BLaER1 treated with 17β-estradiol and CSF1 and Interleukin-3, amounts not matched to agents 10 nM and 100 nM (cell line): Measurements from ENCODE around the gene APBA2.
A peak's percentile ranks its signal among the peaks of the same experiment; 100 is the strongest.

Source experiments
- H3K27ac ChIP-seq, 11 experiments: shearing (Covaris generic); formaldehyde crosslinking; 2 replicates each; pipeline ENCODE4 v1.8.1; 2022
- H3K27me3 ChIP-seq, 11 experiments: shearing (Covaris generic); formaldehyde crosslinking; 2 replicates each; pipeline ENCODE4 v1.8.1; 2022
- H3K36me3 ChIP-seq, 11 experiments: shearing (Covaris generic); formaldehyde crosslinking; 2 replicates each; pipeline ENCODE4 v1.8.1; 2022
- H3K4me1 ChIP-seq, 10 experiments: shearing (Covaris generic); formaldehyde crosslinking; 2 replicates each; pipeline ENCODE4 v1.8.1; 2022
- H3K4me2 ChIP-seq, 11 experiments: shearing (Covaris generic); formaldehyde crosslinking; 2 replicates each; pipeline ENCODE4 v1.8.1; 2022
- H3K4me3 ChIP-seq, 10 experiments: shearing (Covaris generic); formaldehyde crosslinking; 2 replicates each; pipeline ENCODE4 v1.8.1; 2022
- H3K9ac ChIP-seq, 11 experiments: shearing (Covaris generic); formaldehyde crosslinking; 2 replicates each; pipeline ENCODE4 v1.8.1; 2022
- H3K9me3 ChIP-seq, 11 experiments: shearing (Covaris generic); formaldehyde crosslinking; replicated peaks in 1 of 11; 2 replicates each; pipeline ENCODE4 v1.8.1; 2022
- H4K20me1 ChIP-seq, 11 experiments: shearing (Covaris generic); formaldehyde crosslinking; 2 replicates each; pipeline ENCODE4 v1.8.1; 2022
- Cebpa-rat ChIP-seq, 11 experiments: shearing (Covaris generic); IDR thresholded peaks; 2 replicates each; pipeline ENCODE4 v1.8.1; 2022

APBA2 gene

GRCh38 chr15:28954466-28955159 is 68.8 kb downstream of the APBA2 start:
- H3K9me3 ChIP-seq: no peaks in the 10 kb centered on the region
- H3K27me3 ChIP-seq: no peaks in the 10 kb centered on the region; a peak in 1 of 22 replicates
- H3K27ac ChIP-seq: peak overlapping the region in 4 of 11 experiments; percentile 7 to 63 (median 44); a peak in 6 of 22 replicates
- H3K4me1 ChIP-seq: peaks cover 11 to 38% (median 31%) of the 10 kb centered on the region in 10 experiments
- TF ChIP-seq Cebpa-rat (IDR thresholded peaks at IDR 0.05): no peak
- peaks cover 0 to 59% (median 22%) of the 10 kb centered on the region in 11 experiments; a peak in 14 of 22 replicates for H4K20me1 ChIP-seq
- no peak overlapping the region for H3K4me3 ChIP-seq
- peak overlapping the region; percentile 14 to 89 (median 74); a peak in 21 of 22 replicates for H3K4me2 ChIP-seq
- no peaks in the 10 kb centered on the region for H3K36me3 ChIP-seq
- H3K9ac ChIP-seq: peak overlapping the region in 1 of 11 experiments; percentile 52; a peak in 2 of 22 replicates

GRCh38 chr15:28955160-28955992 is 69.6 kb downstream of the APBA2 start:
- TF ChIP-seq Cebpa-rat (IDR thresholded peaks at IDR 0.05): no peak; a peak in 1 of 22 replicates
- Histone ChIP-seq H3K27me3 (no peaks in the 10 kb centered on the region), H4K20me1 (peaks cover 0 to 56% (median 22%) of the 10 kb centered on the region in 11 experiments; a peak in 13 of 22 replicates), H3K9me3 (no peaks in the 10 kb centered on the region), H3K4me2 (peak overlapping the region; percentile 14 to 89 (median 74); a peak in 21 of 22 replicates), H3K9ac (peak overlapping the region in 1 of 11 experiments; percentile 52; a peak in 1 of 22 replicates), H3K4me3 (no peak overlapping the region), H3K27ac (peak overlapping the region in 5 of 11 experiments; percentile 7 to 63 (median 37); a peak in 6 of 22 replicates), H3K4me1 (peaks cover 11 to 35% (median 30%) of the 10 kb centered on the region in 10 experiments), H3K36me3 (no peaks in the 10 kb centered on the region)

GRCh38 chr15:28955993-28956421 is 70.2 kb downstream of the APBA2 start:
- Histone ChIP-seq H3K4me3 (no peak overlapping the region), H3K4me1 (peaks cover 11 to 35% (median 30%) of the 10 kb centered on the region in 10 experiments), H3K27me3 (no peaks in the 10 kb centered on the region), H4K20me1 (peaks cover 0 to 56% (median 22%) of the 10 kb centered on the region in 11 experiments; a peak in 13 of 22 replicates), H3K4me2 (peak overlapping the region in 9 of 11 experiments; percentile 61 to 89 (median 77); a peak in 17 of 22 replicates), H3K36me3 (no peaks in the 10 kb centered on the region), H3K9me3 (no peaks in the 10 kb centered on the region), H3K27ac (peak overlapping the region in 2 of 11 experiments; percentile 14 to 52; a peak in 3 of 22 replicates), H3K9ac (no peak overlapping the region)
- no peak for TF ChIP-seq Cebpa-rat (IDR thresholded peaks at IDR 0.05)

GRCh38 chr15:28956491-28956890 is 70.7 kb downstream of the APBA2 start:
- Histone ChIP-seq H3K4me1 (peaks cover 11 to 35% (median 31%) of the 10 kb centered on the region in 10 experiments), H3K36me3 (no peaks in the 10 kb centered on the region), H3K27ac (no peak overlapping the region), H3K9me3 (no peaks in the 10 kb centered on the region), H3K27me3 (no peaks in the 10 kb centered on the region), H4K20me1 (peaks cover 0 to 60% (median 25%) of the 10 kb centered on the region in 11 experiments; a peak in 13 of 22 replicates), H3K9ac (no peak overlapping the region), H3K4me3 (no peak overlapping the region), H3K4me2 (0 out of 22 replicates have a peak overlapping the region, but pooled peaks of 1 of the 11 experiments have one; percentile 89)
- no peak for TF ChIP-seq Cebpa-rat (IDR thresholded peaks at IDR 0.05)

GRCh38 chr15:28957606-28958498 is 72.1 kb downstream of the APBA2 start:
- Histone ChIP-seq H3K4me3 (no peak overlapping the region), H3K9ac (no peak overlapping the region), H3K4me1 (peaks cover 11 to 33% (median 29%) of the 10 kb centered on the region in 10 experiments), H3K4me2 (no peak overlapping the region), H4K20me1 (peaks cover 0 to 57% (median 25%) of the 10 kb centered on the region in 11 experiments; a peak in 13 of 22 replicates), H3K9me3 (no peaks in the 10 kb centered on the region), H3K27ac (no peak overlapping the region), H3K36me3 (no peaks in the 10 kb centered on the region), H3K27me3 (no peaks in the 10 kb centered on the region)
- no peak for TF ChIP-seq Cebpa-rat (IDR thresholded peaks at IDR 0.05)

- Histone ChIP-seq H3K4me2 (no peak overlapping the region), H3K36me3 (no peaks in the 10 kb centered on the region), H4K20me1 (peaks cover 0 to 50% (median 25%) of the 10 kb centered on the region in 11 experiments; a peak in 13 of 22 replicates), H3K27me3 (no peaks in the 10 kb centered on the region), H3K4me1 (peaks cover 11 to 23% (median 20%) of the 10 kb centered on the region in 10 experiments), H3K9me3 (no peaks in the 10 kb centered on the region), H3K9ac (no peak overlapping the region), H3K27ac (no peak overlapping the region), H3K4me3 (no peak overlapping the region)
- no peak for TF ChIP-seq Cebpa-rat (IDR thresholded peaks at IDR 0.05)
Observed at GRCh38 chr15:28959326-28959725, 73.6 kb downstream of the APBA2 start.

GRCh38 chr15:28960979-28961378 is 75.2 kb downstream of the APBA2 start:
- no peak overlapping the region for H3K27ac ChIP-seq
- no peaks in the 10 kb centered on the region for H3K27me3 ChIP-seq
- TF ChIP-seq Cebpa-rat (IDR thresholded peaks at IDR 0.05): no peak
- H3K36me3 ChIP-seq: no peaks in the 10 kb centered on the region
- H3K9ac ChIP-seq: no peak overlapping the region
- no peaks in the 10 kb centered on the region for H3K9me3 ChIP-seq
- H3K4me2 ChIP-seq: no peak overlapping the region
- no peak overlapping the region for H3K4me3 ChIP-seq
- H3K4me1 ChIP-seq: peaks cover 0 to 6% (median 3%) of the 10 kb centered on the region in 10 experiments; a peak in 15 of 20 replicates
- H4K20me1 ChIP-seq: peaks cover 0 to 33% (median 9%) of the 10 kb centered on the region in 11 experiments; a peak in 10 of 22 replicates

GRCh38 chr15:28961391-28961790 is 75.6 kb downstream of the APBA2 start:
- H3K9me3 ChIP-seq: no peaks in the 10 kb centered on the region
- no peak for TF ChIP-seq Cebpa-rat (IDR thresholded peaks at IDR 0.05)
- no peak overlapping the region for H3K27ac ChIP-seq
- H3K4me3 ChIP-seq: no peak overlapping the region
- no peak overlapping the region for H3K4me2 ChIP-seq
- no peaks in the 10 kb centered on the region for H3K36me3 ChIP-seq
- H3K27me3 ChIP-seq: no peaks in the 10 kb centered on the region
- peaks cover 0 to 29% (median 9%) of the 10 kb centered on the region in 11 experiments; a peak in 7 of 22 replicates for H4K20me1 ChIP-seq
- H3K9ac ChIP-seq: no peak overlapping the region
- H3K4me1 ChIP-seq: peaks cover 0 to 3% (median 0%) of the 10 kb centered on the region in 10 experiments; a peak in 4 of 20 replicates
